Amniotic epithelial cell (primary cell): Measurements from ENCODE around the gene SMAD3.
A peak's percentile ranks its signal among the peaks of the same experiment; 100 is the strongest.

Source experiments
- DNase-seq: peaks from one replicate; pipeline ENCODE4 v3.0.0-alpha.2; 2010; ENCODE audit warnings: low read depth

Gene SMAD3

GRCh38 chr15:67082007-67082536 is 16.7 kb downstream of the SMAD3 start:
- DNase-seq: no peak

GRCh38 chr15:67083135-67083762 is 17.8 kb downstream of the SMAD3 start:
- DNase-seq: no peak

GRCh38 chr15:67084561-67084960 is 19.2 kb downstream of the SMAD3 start:
- no peak for DNase-seq

- DNase-seq: no peak
These were observed 19.9 kb downstream of the SMAD3 start for GRCh38 chr15:67085237-67085817.

- DNase-seq: peak; percentile 98
These were observed 20.6 kb downstream of the SMAD3 start for GRCh38 chr15:67085818-67086636.

GRCh38 chr15:67086637-67086914 is 21.2 kb downstream of the SMAD3 start:
- DNase-seq: no peak

GRCh38 chr15:67087507-67088172 is 22.2 kb downstream of the SMAD3 start:
- no peak for DNase-seq

- peak; percentile 66 for DNase-seq
These were observed 24.1 kb downstream of the SMAD3 start for GRCh38 chr15:67089217-67090193.

- peak; percentile 61 for DNase-seq
These were observed 25.1 kb downstream of the SMAD3 start for GRCh38 chr15:67090297-67091070.

- peak; percentile 100 for DNase-seq
These were observed 25.9 kb downstream of the SMAD3 start for GRCh38 chr15:67091071-67091979.

GRCh38 chr15:67091980-67092677 is 26.7 kb downstream of the SMAD3 start:
- DNase-seq: no peak

- DNase-seq: no peak
These were observed 27.5 kb downstream of the SMAD3 start for GRCh38 chr15:67092752-67093503.

GRCh38 chr15:67093504-67093862 is 28.1 kb downstream of the SMAD3 start:
- no peak for DNase-seq

GRCh38 chr15:67094001-67094826 is 28.8 kb downstream of the SMAD3 start:
- DNase-seq: no peak

GRCh38 chr15:67095912-67096311 is 30.5 kb downstream of the SMAD3 start:
- no peak for DNase-seq

- DNase-seq: peak; percentile 70
These were observed 31.3 kb downstream of the SMAD3 start for GRCh38 chr15:67096546-67097294.

- DNase-seq: no peak
These were observed 32.0 kb downstream of the SMAD3 start for GRCh38 chr15:67097424-67097823.
